ENCODE measurements around the gene TAMALIN. TPM values are rescaled to one million over a fixed set of nuclear protein-coding genes. Genes with fewer than 3 reads are reported as not detected.

TAMALIN gene
- total RNA-seq, 1 experiment from 2014 or later: 0.58 TPM

- no peak overlapping the region for H3K9ac ChIP-seq (ENCODE audit: low read length)
- POLR2A ChIA-PET (ENCODE audit: unreplicated experiment): no interaction called here
Observed at GRCh38 chr12:52015532-52016041, 8.8 kb downstream of the TAMALIN start.

DNA sequence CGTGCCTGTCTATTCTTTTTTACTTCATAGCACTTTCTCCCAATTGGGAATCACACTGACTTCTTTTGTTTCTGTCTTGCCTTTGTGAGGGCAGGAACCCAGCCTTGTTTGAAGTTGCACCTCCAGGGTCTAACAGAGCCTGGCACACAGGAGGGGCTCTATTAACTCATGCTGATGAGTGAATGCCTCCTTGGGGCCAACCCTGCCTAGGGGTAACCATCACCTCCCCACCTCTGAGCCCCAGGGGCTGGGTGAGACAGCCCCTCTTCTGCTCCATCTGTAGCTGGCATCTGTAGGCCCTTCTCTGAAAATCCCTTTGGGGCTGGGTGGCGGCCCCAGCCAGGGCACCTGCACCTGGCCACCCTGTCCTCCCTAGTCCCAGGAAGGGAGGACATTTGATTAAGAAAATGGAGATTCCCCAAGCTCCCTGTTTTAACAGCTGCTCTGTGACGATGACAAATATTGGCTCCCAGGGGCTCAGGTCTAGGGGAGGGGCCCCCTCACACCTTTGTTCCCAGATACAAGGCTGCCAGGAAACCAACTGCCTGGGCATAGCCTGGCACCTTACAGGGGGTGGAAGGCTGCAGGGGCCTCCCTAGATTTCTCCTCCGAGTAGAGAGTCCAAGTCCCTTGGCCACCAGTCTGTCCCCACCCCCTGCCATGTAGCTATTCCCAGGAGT lies 11.8 kb downstream of the TAMALIN start:
- Histone ChIP-seq H3K9me2 (replicated peaks; ENCODE audit: low read length) (no peaks in the 10 kb centered on the region), H3F3A (ENCODE audit: low read length, unreplicated experiment) (no peaks in the 10 kb centered on the region), H3K9ac (ENCODE audit: low read length) (no peak overlapping the region), H3K4me2 (ENCODE audit: low read length) (no peak overlapping the region), H3K27me3 (ENCODE audit: low read length) (no peaks in the 10 kb centered on the region), H3K4me3 (ENCODE audit: low read length) (no peak overlapping the region), H3K79me2 (ENCODE audit: low read length) (no peaks in the 10 kb centered on the region), H2AFZ (ENCODE audit: low read length) (no peak overlapping the region), H3K27ac (ENCODE audit: low read length) (no peak overlapping the region), H3K4me1 (ENCODE audit: insufficient read depth, low read length) (peaks cover 7% of the 10 kb centered on the region), H4K20me1 (ENCODE audit: low read length) (no peaks in the 10 kb centered on the region), H3K36me3 (ENCODE audit: low read depth, low read length) (no peaks in the 10 kb centered on the region), H3K9me3 (ENCODE audit: low read length) (no peaks in the 10 kb centered on the region)
- POLR2A ChIA-PET (ENCODE audit: unreplicated experiment): no interaction called here
- no TSS peak for BruUV-seq (replicated peaks)
- TF ChIP-seq EZH2phosphoT487 (IDR thresholded peaks at IDR 0.05; ENCODE audit: borderline replicate concordance, low read length) (no peak), CTCF (conservative IDR thresholded peaks at IDR 0.05; ENCODE audit: low read depth, low read length) (no peak), EZH2 (IDR thresholded peaks at IDR 0.05; ENCODE audit: low read length, unreplicated experiment) (no peak)
- intact Hi-C loops (cut with micrococcal nuclease): no loop called here
- DNase-seq (no peak), ATAC-seq (no peak)
- CTCF ChIA-PET: interaction anchor here (1.0 kb wide), 1 partner anchor 15 kb away, joined by 3 read pairs; no protein-coding TSS in a partner anchor

More at GRCh38 chr12:52015532-52016041, 8.8 kb downstream of the TAMALIN start:
- no peaks in the 10 kb centered on the region for H3F3A ChIP-seq (ENCODE audit: low read length, unreplicated experiment)
- no peak for ATAC-seq
- H3K79me2 ChIP-seq (ENCODE audit: low read length): no peaks in the 10 kb centered on the region
- no peaks in the 10 kb centered on the region for H4K20me1 ChIP-seq (ENCODE audit: low read length)
- H3K27me3 ChIP-seq (ENCODE audit: low read length): no peaks in the 10 kb centered on the region
- no peak for DNase-seq
- H3K36me3 ChIP-seq (ENCODE audit: low read depth, low read length): no peaks in the 10 kb centered on the region
- no peaks in the 10 kb centered on the region for H3K4me1 ChIP-seq (ENCODE audit: insufficient read depth, low read length)
- TF ChIP-seq CTCF (conservative IDR thresholded peaks at IDR 0.05; ENCODE audit: low read depth, low read length): no peak
- no peak for TF ChIP-seq EZH2 (IDR thresholded peaks at IDR 0.05; ENCODE audit: low read length, unreplicated experiment)
- TF ChIP-seq EZH2phosphoT487 (IDR thresholded peaks at IDR 0.05; ENCODE audit: borderline replicate concordance, low read length): no peak
- no peak overlapping the region for H3K4me2 ChIP-seq (ENCODE audit: low read length)
- CTCF ChIA-PET: no interaction called here
- no peak overlapping the region for H3K27ac ChIP-seq (ENCODE audit: low read length)
- no peaks in the 10 kb centered on the region for H3K9me2 ChIP-seq (replicated peaks; ENCODE audit: low read length)
- H3K4me3 ChIP-seq (ENCODE audit: low read length): no peak overlapping the region
- no peaks in the 10 kb centered on the region for H3K9me3 ChIP-seq (ENCODE audit: low read length)
- no TSS peak for BruUV-seq (replicated peaks)
- intact Hi-C loops (cut with micrococcal nuclease): no loop called here
- H2AFZ ChIP-seq (ENCODE audit: low read length): no peak overlapping the region

- H3K27me3 ChIP-seq (ENCODE audit: low read length): no peaks in the 10 kb centered on the region
- no peaks in the 10 kb centered on the region for H3F3A ChIP-seq (ENCODE audit: low read length, unreplicated experiment)
- CTCF ChIA-PET: interaction anchor here (1.0 to 1.9 kb wide), 2 partner anchors 15 kb away, joined by 3 to 9 read pairs; no protein-coding TSS in a partner anchor
- DNase-seq: no peak
- no peaks in the 10 kb centered on the region for H3K79me2 ChIP-seq (ENCODE audit: low read length)
- no peaks in the 10 kb centered on the region for H3K9me3 ChIP-seq (ENCODE audit: low read length)
- no peaks in the 10 kb centered on the region for H4K20me1 ChIP-seq (ENCODE audit: low read length)
- intact Hi-C loops (cut with micrococcal nuclease): no loop called here
- no peaks in the 10 kb centered on the region for H3K9me2 ChIP-seq (replicated peaks; ENCODE audit: low read length)
- no peak overlapping the region for H3K4me2 ChIP-seq (ENCODE audit: low read length)
- TF ChIP-seq EZH2 (IDR thresholded peaks at IDR 0.05; ENCODE audit: low read length, unreplicated experiment): no peak
- POLR2A ChIA-PET (ENCODE audit: unreplicated experiment): no interaction called here
- H3K36me3 ChIP-seq (ENCODE audit: low read depth, low read length): no peaks in the 10 kb centered on the region
- no peak overlapping the region for H3K4me3 ChIP-seq (ENCODE audit: low read length)
- no peak for ATAC-seq
- no peak overlapping the region for H2AFZ ChIP-seq (ENCODE audit: low read length)
- peaks cover 11% of the 10 kb centered on the region for H3K4me1 ChIP-seq (ENCODE audit: insufficient read depth, low read length)
- H3K9ac ChIP-seq (ENCODE audit: low read length): no peak overlapping the region
- H3K27ac ChIP-seq (ENCODE audit: low read length): no peak overlapping the region
- no TSS peak for BruUV-seq (replicated peaks)
Observed at GRCh38 chr12:52019113-52019770, 12.5 kb downstream of the TAMALIN start.
